Astrocyte of the cerebellum (primary cell): Measurements from ENCODE around the gene ITPR2.

Experiments
- DNase-seq: peaks from one replicate; pipeline ENCODE4 v3.0.0-alpha.2; 2011; ENCODE audit warnings: low read depth
- H3K4me3 ChIP-seq: 2 replicates; pipeline ENCODE4 v1.5.1; 2011; ENCODE audit warnings: mild to moderate bottlenecking, low read depth, low read length, moderate library complexity
- in situ Hi-C: cut with HindIII; loops from 2 replicates; pipeline ENCODE4 v1.10.0; 2017; ENCODE audit warnings: low sequenced_read_pairs
- TF ChIP-seq, protein P1 (sequence below): IDR thresholded peaks from 2 replicates; pipeline ENCODE4 v1.5.1; 2012; ENCODE audit warnings: low read length, low read depth, moderate library complexity, mild to moderate bottlenecking; ENCODE audit errors: missing control alignments

The ITPR2 gene

DNA sequence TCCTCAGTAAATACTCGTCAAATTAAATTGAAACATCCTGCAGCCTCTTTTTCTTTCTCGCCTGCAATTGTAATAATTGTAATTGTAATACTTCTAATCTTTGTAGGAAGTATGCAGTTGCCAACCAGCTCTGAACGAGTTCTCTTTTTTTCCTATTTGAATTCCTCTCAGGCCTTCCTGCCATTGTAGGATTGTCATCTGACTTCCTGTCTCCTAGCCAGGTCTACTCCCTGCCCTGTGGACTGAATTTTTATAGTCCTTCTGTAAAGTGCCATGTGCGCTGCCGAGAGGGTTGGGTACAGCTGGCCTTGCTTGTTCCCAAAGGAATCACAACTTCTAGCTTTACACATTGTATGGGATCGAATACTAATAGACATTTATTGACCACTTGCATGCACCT, 454.3 kb downstream of the ITPR2 start:
- DNase-seq: no peak
- TF ChIP-seq, protein P1, sequence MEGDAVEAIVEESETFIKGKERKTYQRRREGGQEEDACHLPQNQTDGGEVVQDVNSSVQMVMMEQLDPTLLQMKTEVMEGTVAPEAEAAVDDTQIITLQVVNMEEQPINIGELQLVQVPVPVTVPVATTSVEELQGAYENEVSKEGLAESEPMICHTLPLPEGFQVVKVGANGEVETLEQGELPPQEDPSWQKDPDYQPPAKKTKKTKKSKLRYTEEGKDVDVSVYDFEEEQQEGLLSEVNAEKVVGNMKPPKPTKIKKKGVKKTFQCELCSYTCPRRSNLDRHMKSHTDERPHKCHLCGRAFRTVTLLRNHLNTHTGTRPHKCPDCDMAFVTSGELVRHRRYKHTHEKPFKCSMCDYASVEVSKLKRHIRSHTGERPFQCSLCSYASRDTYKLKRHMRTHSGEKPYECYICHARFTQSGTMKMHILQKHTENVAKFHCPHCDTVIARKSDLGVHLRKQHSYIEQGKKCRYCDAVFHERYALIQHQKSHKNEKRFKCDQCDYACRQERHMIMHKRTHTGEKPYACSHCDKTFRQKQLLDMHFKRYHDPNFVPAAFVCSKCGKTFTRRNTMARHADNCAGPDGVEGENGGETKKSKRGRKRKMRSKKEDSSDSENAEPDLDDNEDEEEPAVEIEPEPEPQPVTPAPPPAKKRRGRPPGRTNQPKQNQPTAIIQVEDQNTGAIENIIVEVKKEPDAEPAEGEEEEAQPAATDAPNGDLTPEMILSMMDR: no peak
- H3K4me3 ChIP-seq: no peak overlapping the region
- in situ Hi-C loops: no loop called here

GRCh38 chr12:26374934-26375680, 457.9 kb downstream of the ITPR2 start:
- TF ChIP-seq, protein P1: no peak
- H3K4me3 ChIP-seq: no peak overlapping the region
- peak; percentile 15 for DNase-seq
- in situ Hi-C loops: no loop called here

DNA sequence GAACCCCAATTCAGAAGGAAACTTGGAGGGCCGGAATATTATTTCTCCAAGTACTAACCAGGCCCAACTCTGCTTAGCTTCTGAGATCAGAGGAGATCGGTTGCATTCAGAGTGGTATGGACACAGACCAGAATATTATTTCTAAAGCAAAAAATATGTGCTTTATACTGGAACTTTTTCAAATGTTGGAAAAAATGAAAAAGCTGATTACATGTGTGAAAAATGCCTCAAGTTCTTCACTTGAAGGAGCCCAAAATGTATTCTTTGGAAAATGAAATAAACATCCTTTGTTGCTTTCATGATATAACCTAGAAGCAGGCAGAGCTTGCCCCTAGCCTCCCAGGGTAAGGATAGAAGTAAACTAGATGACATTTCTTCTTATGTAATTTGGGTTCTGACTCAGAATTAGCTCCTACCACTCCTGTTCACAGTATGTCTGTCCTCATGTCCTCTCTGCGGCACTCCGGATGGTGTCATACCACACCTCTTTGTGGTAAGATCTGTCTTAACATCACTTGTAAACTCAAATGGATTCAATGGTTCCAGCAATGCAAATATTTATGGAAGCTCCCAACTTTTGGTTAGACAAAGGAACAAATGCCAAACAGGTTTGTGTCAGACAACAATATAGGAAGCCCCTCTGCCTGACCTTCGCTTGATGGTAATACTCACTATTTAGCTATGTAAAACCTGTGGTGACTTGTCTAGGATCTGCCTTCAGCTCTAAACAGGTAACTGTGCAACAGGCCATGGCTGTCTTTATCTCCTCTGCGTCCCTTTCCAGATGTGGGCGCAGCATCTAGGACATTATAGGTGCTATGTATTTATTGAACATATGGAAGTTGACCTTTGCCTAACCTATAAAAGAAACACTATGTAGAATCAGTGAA, 459.1 kb downstream of the ITPR2 start:
- DNase-seq: peak; percentile 35
- TF ChIP-seq, protein P1: no peak

GRCh38 chr12:26372866-26373265, 460.1 kb downstream of the ITPR2 start:
- no peak overlapping the region for H3K4me3 ChIP-seq
- TF ChIP-seq, protein P1: no peak
- DNase-seq: no peak
- in situ Hi-C loops: no loop called here

More for the DNA sequence above, 459.1 kb downstream of the ITPR2 start:
- in situ Hi-C loops: no loop called here
- no peak overlapping the region for H3K4me3 ChIP-seq

DNA sequence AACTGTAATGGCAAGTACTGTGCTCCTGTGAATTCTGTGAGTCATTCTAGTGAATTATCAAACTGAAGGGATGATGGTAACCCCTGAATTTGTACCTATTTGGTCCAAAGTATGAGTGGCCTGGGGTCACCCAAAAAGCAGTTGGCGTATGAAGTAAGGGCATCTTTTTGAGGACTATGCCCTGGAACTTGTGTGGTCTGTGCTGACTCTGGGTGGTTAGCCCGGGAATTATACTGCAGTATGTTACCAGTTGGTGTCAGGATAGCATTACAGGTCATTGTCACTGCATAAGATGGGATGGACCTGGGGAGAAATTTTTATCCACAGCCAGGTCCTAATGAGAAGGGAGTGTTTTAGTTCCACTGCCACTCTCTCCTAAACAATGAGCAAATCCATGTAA, 462.9 kb downstream of the ITPR2 start:
- DNase-seq: no peak
- TF ChIP-seq, protein P1: no peak
- H3K4me3 ChIP-seq: no peak overlapping the region
- in situ Hi-C loops: no loop called here

DNA sequence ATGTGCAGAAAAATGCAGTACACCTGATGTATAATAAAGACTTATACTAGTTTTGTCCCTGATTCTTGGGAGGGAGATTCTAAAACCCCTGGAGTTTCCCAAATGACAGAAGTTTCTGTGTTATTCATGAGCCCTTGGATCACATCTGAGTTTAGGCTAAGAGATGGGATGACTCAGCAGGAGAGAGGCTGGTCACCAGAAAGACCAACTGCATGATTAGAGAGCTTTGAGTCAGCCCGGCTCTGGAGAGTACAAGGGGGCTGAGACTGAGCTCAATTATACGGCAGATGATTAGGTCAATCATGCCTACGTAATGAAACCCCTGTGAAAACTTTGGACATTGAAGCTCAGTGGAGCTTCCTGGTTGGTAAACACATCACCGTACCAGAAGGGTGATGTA, 463.4 kb downstream of the ITPR2 start:
- H3K4me3 ChIP-seq: no peak overlapping the region
- DNase-seq: peak; percentile 63
- TF ChIP-seq, protein P1: no peak
- in situ Hi-C loops: no loop called here
